ENCODE measurements around the gene ALKBH5.

DNA sequence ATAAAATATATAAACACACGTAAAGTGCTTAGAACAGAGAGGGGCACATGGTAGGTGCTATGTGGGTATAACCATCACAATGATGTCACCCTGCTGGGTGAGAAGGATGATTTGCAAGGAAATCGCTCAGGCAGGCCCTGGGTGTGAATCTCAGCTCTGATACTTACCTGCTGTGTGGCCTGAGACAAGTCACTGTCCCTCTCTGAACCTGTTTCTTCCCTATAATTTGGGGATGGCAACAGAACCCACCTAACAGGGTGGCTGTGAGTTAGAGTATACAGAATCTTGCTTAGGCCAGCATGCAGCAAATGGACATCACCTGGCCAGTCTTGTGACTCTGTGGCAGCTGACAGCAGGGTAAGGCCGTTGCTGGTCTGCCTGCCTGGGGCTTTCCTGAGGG lies 36.6 kb upstream of the ALKBH5 start:
- TF ChIP-seq, protein P1, sequence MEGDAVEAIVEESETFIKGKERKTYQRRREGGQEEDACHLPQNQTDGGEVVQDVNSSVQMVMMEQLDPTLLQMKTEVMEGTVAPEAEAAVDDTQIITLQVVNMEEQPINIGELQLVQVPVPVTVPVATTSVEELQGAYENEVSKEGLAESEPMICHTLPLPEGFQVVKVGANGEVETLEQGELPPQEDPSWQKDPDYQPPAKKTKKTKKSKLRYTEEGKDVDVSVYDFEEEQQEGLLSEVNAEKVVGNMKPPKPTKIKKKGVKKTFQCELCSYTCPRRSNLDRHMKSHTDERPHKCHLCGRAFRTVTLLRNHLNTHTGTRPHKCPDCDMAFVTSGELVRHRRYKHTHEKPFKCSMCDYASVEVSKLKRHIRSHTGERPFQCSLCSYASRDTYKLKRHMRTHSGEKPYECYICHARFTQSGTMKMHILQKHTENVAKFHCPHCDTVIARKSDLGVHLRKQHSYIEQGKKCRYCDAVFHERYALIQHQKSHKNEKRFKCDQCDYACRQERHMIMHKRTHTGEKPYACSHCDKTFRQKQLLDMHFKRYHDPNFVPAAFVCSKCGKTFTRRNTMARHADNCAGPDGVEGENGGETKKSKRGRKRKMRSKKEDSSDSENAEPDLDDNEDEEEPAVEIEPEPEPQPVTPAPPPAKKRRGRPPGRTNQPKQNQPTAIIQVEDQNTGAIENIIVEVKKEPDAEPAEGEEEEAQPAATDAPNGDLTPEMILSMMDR (IDR thresholded peaks at IDR 0.05; ENCODE audit: poor library complexity) = no peak
- TF ChIP-seq EZH2 (IDR thresholded peaks at IDR 0.05; ENCODE audit: borderline replicate concordance) (no peak), EZH2phosphoT487 (IDR thresholded peaks at IDR 0.05; ENCODE audit: low read depth, severe bottlenecking, unreplicated experiment) (no peak)
